PFSK-1 (cell line): Measurements from ENCODE around the gene ZFHX3.

Source experiments
- FOXP2 ChIP-seq: optimal IDR thresholded peaks from 2 replicates; pipeline ENCODE3; 2011; ENCODE audit warnings: borderline replicate concordance, control low read depth, inconsistent platforms; ENCODE audit not compliant: insufficient read depth; ENCODE audit errors: extremely low read length, extremely low read depth
- POLR2AphosphoS5 ChIP-seq: IDR thresholded peaks from 2 replicates; pipeline ENCODE4 v1.6.1; 2012; ENCODE audit warnings: low read depth, mild to moderate bottlenecking, control low read depth, low read length, moderate library complexity
- SIN3A ChIP-seq: IDR thresholded peaks from 2 replicates; pipeline ENCODE4 v1.6.1; 2012; ENCODE audit warnings: mild to moderate bottlenecking, low read length, moderate library complexity, borderline replicate concordance; ENCODE audit not compliant: insufficient read depth
- TAF1 ChIP-seq: IDR thresholded peaks from 2 replicates; pipeline ENCODE4 v1.6.1; 2012; ENCODE audit warnings: low read length, control low read depth, borderline replicate concordance; ENCODE audit not compliant: insufficient read depth
- TF ChIP-seq, protein P1 (sequence below), 2 experiments: IDR thresholded peaks; 2 replicates each; pipeline versions ENCODE4 v1.6.1 to v1.8.0; 2011 to 2012; ENCODE audit warnings: low read depth in 2 of 2, low read length in 2 of 2, control low read depth in 1 of 2, inconsistent platforms in 1 of 2, mild to moderate bottlenecking in 1 of 2, moderate library complexity in 1 of 2; ENCODE audit not compliant: insufficient read depth in 1 of 2

Gene ZFHX3

DNA sequence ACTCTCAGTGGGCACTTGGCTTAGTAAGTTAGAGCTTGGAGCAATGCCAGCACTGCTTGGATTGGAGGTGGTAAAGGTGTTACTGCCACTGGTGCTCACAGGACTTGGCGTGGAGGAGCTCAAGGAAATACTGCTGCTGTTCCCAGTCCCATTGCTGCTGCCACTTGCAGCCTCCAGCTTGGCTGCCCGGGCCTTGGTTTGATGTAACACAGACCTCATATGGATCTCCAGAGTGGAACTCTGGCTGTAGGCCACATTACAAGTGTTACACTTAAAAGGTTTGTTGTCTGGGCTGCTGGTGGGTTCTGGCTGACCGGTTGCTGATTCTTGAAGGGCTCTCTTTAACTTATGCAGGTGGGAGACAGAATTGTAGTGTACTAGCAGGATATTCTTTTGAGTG, 250.3 kb downstream of the ZFHX3 start:
- TF ChIP-seq, protein P1, sequence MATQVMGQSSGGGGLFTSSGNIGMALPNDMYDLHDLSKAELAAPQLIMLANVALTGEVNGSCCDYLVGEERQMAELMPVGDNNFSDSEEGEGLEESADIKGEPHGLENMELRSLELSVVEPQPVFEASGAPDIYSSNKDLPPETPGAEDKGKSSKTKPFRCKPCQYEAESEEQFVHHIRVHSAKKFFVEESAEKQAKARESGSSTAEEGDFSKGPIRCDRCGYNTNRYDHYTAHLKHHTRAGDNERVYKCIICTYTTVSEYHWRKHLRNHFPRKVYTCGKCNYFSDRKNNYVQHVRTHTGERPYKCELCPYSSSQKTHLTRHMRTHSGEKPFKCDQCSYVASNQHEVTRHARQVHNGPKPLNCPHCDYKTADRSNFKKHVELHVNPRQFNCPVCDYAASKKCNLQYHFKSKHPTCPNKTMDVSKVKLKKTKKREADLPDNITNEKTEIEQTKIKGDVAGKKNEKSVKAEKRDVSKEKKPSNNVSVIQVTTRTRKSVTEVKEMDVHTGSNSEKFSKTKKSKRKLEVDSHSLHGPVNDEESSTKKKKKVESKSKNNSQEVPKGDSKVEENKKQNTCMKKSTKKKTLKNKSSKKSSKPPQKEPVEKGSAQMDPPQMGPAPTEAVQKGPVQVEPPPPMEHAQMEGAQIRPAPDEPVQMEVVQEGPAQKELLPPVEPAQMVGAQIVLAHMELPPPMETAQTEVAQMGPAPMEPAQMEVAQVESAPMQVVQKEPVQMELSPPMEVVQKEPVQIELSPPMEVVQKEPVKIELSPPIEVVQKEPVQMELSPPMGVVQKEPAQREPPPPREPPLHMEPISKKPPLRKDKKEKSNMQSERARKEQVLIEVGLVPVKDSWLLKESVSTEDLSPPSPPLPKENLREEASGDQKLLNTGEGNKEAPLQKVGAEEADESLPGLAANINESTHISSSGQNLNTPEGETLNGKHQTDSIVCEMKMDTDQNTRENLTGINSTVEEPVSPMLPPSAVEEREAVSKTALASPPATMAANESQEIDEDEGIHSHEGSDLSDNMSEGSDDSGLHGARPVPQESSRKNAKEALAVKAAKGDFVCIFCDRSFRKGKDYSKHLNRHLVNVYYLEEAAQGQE (IDR thresholded peaks at IDR 0.05; ENCODE audit: insufficient read depth in 1 of 2, low read depth in 2 of 2, low read length in 2 of 2) = no peak
- TF ChIP-seq TAF1 (no peak), SIN3A (no peak), FOXP2 (no peak), POLR2AphosphoS5 (no peak)

DNA sequence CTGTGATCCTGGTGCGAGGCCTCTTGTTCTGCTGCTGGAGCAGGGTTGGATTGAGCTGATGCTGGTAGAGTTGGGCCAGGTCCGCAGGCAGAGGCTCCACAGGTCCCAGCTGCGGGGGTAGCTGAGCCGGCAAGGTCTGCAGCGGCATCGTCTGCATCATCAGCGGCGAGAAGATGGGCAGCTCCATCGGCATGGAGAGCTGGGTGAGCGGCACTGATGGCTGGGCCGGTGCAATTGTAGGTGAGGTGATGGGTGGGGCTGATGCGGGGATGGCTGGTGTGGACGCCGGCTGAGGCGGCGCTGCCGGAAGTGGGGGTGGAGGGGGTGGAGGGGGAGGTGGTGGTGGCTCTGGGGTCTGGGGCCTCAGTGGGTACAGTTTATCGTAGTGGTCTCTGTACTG, 251.7 kb downstream of the ZFHX3 start:
- TF ChIP-seq POLR2AphosphoS5 (no peak), SIN3A (no peak), FOXP2 (no peak), TAF1 (no peak)
- TF ChIP-seq, protein P1 (IDR thresholded peaks at IDR 0.05; ENCODE audit: insufficient read depth in 1 of 2, low read depth in 2 of 2, low read length in 2 of 2) = no peak

DNA sequence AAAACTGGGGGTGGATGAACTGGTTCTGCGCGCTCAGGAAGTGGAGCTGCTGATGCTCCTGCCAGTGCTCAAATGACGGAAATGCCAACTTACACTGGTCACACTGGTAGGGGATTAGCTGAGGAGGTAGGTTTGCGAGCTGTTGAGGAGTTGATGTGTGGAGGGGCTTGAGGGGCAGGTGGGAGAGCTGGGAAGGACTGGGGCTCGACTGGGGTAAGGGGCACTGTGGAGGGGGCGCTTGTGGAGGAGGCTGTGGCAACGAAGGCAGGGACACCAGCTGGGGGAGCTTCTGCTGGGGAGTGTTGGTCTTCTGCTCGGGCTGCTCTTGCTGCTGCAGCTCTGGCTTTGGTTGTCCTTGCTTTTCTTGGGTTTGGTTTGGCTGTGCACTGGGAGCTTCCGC, 252.9 kb downstream of the ZFHX3 start:
- TF ChIP-seq, protein P1 (IDR thresholded peaks at IDR 0.05; ENCODE audit: insufficient read depth in 1 of 2, low read depth in 2 of 2, low read length in 2 of 2) = no peak
- TF ChIP-seq TAF1 = no peak
- TF ChIP-seq FOXP2 = no peak
- no peak for TF ChIP-seq SIN3A
- no peak for TF ChIP-seq POLR2AphosphoS5

DNA sequence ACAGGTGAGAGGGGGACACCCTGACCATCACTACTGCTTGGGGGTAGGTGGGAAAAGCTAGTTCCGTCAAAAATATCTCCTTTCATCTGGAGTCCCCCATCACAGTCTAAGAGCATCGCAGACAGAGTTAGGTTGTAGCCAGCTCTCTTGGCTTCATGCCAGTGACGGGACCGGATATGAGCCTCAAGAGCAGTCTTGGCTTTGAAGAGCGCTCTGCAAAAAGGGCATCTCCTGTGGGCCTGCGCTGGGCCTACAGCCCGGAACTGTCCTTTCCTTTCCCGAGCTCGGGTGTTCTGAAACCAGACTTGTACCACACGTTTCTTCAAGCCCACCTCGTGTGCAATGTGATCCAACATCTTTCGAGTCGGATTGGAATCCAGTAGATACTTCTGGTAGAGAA, 253.6 kb downstream of the ZFHX3 start:
- TF ChIP-seq POLR2AphosphoS5 = no peak
- no peak for TF ChIP-seq SIN3A

DNA sequence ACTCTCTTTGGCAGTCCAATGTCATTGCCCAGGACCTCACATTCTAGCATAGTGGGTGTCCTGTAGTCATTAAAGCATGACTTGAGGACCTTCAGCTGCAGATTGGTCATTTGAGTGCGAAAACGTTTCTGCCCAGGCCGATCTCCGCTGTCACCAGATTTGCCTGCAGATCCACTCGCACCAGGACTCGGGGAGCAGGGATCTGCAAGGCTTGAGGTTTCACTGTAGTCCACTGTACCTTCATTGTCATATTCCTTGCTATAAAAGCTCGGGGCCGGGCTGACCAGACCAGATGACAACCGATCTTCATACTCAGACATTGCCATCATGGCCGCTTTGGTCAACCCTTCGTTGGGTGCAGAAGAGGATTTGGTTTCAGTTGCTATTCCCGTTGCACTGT, 254.2 kb downstream of the ZFHX3 start:
- TF ChIP-seq, protein P1 (IDR thresholded peaks at IDR 0.05; ENCODE audit: insufficient read depth in 1 of 2, low read depth in 2 of 2, low read length in 2 of 2) = no peak
- TF ChIP-seq FOXP2 (no peak), TAF1 (no peak), POLR2AphosphoS5 (no peak), SIN3A (no peak)
